ENCODE measurements around the gene MRPS11. TPM values are rescaled to one million over a fixed set of nuclear protein-coding genes. Genes with fewer than 3 reads are reported as not detected.

The MRPS11 gene
- total RNA-seq, 1 donor from 2014 or later: 28.9 TPM

Other genes starting within 250 kb of the MRPS11 start
- gene NTRK3, start 211.0 kb upstream of the MRPS11 start, total RNA-seq: 0.41 TPM in 1 of 2 replicates, not detected in the other
- 17.9 and 19.8 TPM in 2 replicates for gene MRPL46, start 320 bp upstream of the MRPS11 start, total RNA-seq
- gene DET1, start 79.0 kb downstream of the MRPS11 start, total RNA-seq: 4.1 and 5.0 TPM in 2 replicates
- gene AEN, start 153.6 kb downstream of the MRPS11 start, total RNA-seq: 61.5 and 65.4 TPM in 2 replicates
- gene ISG20, start 171.3 kb downstream of the MRPS11 start, total RNA-seq: 11.2 and 36.5 TPM in 2 replicates

Data from glomerular endothelial cell (primary cell).